GM20000 (cell line): ENCODE results near the gene HK1.
"Not testable (repeated sequence)": the region's sequence is repeated elsewhere in the genome, so short reads cannot be mapped to it uniquely, and the experiment has no call there.

Experiments used
- DNase-seq: peaks from one replicate; pipeline ENCODE4 v3.0.0; 2012; ENCODE audit warnings: low spot score
- CTCF ChIP-seq: IDR thresholded peaks from 2 replicates; pipeline ENCODE4 v1.5.1; 2012; ENCODE audit warnings: mild to moderate bottlenecking, control low read depth; ENCODE audit errors: extremely low read depth, missing control alignments

The HK1 gene

GRCh38 chr10:69246036-69246435 lies 32.3 kb upstream of the HK1 start:
- no peak for TF ChIP-seq CTCF
- no peak for DNase-seq

GRCh38 chr10:69246581-69247312 lies 31.5 kb upstream of the HK1 start:
- no peak for TF ChIP-seq CTCF
- DNase-seq, result no peak

- TF ChIP-seq CTCF, result no peak
- DNase-seq, result no peak
Observed at GRCh38 chr10:69247313-69247710, 31.0 kb upstream of the HK1 start.

GRCh38 chr10:69248117-69248730 lies 30.1 kb upstream of the HK1 start:
- no peak for DNase-seq
- TF ChIP-seq CTCF, result no peak

GRCh38 chr10:69250041-69250440 lies 28.3 kb upstream of the HK1 start:
- TF ChIP-seq CTCF, result no peak
- DNase-seq, result no peak

GRCh38 chr10:69251417-69251816 lies 26.9 kb upstream of the HK1 start:
- DNase-seq, result not testable (repeated sequence)

GRCh38 chr10:69253171-69253570 lies 25.1 kb upstream of the HK1 start:
- no peak for DNase-seq
- no peak for TF ChIP-seq CTCF

- DNase-seq, result no peak
- TF ChIP-seq CTCF, result no peak
Observed at GRCh38 chr10:69254877-69255276, 23.4 kb upstream of the HK1 start.
